GM21717 (cell line): Measurements from ENCODE around the gene MAJIN.
A peak's percentile ranks its signal among the peaks of the same experiment; 100 is the strongest.
"Not testable (repeated sequence)": the region's sequence is repeated elsewhere in the genome, so short reads cannot be mapped to it uniquely, and the experiment has no call there.

Experiments
- ATAC-seq: cut with Tn5 transposase; IDR thresholded peaks from one replicate; pipeline ENCODE4 v1.9.1; 2021; ENCODE audit warnings: mild to moderate bottlenecking, moderate library complexity; ENCODE audit not compliant: unreplicated experiment

The MAJIN gene

DNA sequence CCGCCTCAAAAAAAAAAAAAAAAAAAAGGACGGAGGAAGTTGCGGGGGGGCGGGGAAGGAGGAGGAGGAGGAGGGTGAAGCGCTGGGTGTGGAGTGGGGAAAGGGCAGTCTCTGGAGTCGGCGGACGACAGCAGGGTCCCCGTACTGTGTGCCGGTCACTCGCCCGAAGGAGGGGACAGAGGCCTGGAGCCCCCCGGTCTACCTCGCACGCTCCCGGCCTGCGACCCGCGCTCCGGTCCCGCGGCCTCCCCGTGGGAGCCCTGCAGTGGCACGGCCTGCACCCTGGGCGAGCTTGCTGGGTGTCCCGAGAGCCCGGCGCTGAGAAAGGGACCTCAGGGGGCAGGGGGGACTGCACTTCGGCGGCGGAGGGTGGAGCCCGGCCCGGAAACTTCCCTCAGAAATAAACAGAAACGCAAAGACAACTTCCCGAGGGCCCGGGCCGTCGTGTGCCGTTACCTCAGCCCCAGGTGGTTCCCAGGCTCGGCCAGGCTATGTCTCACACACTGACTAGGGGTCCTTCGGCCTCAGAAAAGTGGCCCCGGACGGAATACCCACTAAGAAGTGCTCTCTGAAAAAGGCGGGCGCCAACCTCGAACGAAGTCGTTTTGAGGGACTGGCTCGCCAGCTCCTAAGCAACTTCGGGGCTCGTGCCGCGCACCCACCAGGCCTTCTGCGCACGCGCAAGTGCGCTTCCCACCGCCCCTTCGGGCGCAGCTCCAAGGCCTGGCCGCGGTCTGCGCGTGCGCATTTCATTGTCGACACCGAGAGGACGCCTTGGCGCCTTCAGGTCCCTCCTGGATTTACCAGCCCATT lies at the start of gene MAJIN:
MAJIN (minus strand) TSS at position 688 of the 813 bp plus-strand sequence. CDS start 12,703 bp downstream, outside the sequence.
- no peak for ATAC-seq

DNA sequence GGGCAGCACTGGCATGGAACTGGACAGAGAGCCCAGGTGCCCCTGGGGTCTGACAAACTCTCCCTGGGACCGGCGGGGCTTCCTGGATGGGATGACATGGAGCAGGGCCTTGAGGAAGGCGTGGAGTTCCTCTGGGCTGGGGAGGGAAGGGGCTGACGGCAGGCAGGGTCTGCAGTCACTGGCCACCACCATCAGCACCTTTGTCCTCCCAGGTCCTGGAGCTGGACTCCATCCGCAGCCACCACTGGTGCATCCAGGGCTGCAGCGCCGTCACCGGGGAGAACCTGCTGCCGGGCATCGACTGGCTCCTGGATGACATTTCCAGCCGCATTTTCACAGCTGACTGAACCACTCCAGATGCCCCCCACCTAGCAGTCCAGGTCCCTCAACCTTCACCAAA lies 49.6 kb upstream of the MAJIN start:
- ATAC-seq: no peak

DNA sequence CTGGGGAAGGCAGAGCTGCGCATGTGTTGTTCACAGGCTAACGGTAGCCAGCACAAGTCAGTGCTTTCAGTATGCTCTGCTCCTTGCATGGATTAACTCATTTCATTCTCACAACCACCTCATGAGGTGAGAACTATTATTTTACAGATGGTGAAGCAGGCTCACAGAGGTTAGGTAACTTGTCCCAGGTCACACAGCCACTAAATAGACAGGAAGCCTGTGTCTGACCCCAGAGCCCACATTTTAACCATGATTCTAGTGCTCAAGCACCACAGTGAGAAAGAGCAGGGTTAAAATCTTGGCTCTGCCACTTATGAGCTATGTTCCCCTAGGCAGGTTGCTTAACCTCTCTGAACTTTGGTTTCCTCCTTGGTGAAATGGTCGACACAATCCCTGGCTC lies 49.1 kb upstream of the MAJIN start:
- ATAC-seq: no peak

- no peak for ATAC-seq
Observed at GRCh38 chr11:65019824-65020223, 47.9 kb upstream of the MAJIN start.

GRCh38 chr11:65017937-65018336 lies 46.0 kb upstream of the MAJIN start:
- ATAC-seq: no peak

DNA sequence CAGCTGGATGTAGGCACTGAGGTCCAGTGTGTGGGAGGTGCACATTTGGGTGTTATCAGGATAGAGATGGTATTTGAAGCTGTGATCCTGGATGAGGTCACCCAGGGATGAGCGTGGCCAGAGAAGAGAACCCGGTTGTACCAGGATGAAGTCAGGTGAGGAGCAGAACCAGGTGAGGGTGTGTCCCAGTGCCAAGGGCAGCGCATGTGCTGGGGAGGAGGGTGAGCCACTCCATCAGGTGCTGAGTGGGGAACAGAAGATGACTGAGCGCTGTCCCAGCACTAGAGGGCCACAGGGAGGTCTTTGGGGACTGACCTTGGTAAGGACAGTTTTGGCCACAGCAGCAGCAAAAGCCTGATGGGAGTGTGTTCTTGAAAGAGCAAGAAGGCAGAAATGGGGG lies 44.8 kb upstream of the MAJIN start:
- ATAC-seq: no peak

DNA sequence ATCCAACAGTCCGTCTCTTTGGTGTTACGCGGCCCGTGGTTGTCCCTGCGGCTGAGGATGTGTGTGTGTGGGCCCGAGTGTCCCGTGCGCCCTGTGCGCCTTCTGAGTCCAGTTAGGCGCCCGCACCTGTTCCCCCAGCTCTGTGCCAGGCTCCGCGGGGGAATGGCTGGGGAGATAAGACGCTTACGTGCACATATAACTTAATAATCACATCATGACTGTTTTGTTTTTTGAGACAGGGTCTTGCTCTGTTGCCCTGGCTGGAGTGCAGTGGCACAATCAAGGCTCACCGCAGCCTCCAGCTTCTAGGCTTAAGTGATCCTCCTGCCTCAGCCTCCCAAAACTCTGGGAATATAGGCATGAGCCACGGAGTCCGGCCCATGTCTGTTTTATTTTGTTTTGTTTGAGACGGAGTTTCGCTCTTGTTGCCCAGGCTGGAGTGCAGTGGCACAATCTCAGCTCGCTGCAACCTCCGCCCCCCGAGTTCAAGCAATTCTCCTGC lies 42.9 kb upstream of the MAJIN start:
- no peak for ATAC-seq

DNA sequence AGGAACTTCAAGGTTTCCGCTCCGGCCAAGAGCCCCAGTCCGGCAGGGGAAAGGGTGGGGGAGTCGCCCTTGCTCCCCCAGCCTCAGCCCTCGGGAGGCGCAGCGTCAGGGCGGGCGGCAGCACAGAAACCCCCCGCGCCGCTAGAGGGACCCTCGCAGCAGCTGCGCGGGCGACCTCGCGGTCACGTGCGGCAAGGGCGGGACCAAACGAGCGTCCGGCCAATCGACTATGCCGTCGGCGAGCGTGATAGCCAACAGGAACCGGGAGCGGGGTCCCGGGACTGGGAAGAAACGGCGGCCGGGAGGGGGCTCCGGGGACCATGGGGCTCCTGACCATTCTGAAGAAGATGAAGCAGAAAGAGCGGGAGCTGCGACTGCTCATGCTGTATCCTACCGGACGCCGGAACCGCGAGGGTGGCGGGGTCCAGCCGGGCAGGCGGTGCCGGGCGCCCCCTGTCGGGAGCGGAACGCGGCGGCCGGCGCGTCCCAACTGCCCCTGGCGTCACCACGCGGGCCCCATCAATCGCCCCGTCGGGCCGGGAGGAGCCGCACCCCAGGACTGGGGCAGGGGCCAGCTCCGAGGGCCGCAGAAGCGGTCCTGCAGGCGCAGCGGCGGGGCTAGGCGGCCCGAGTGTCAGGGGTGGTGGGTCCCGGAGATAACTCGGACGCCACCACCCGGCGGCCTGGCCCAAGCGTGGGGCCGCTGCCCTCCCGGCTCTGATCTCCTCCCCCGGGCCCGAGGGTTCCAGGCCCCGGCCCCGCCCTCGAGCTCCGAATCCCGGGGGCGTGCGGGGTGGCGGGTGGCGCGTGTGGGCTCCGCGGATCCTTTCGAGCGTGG lies 42.2 kb upstream of the MAJIN start, which contains the start of gene ARL2:
ARL2 (plus strand) TSS at position 273 of the 838 bp plus-strand sequence; CDS start at position 321, 48 bp downstream.
- ATAC-seq: peak; percentile 60

- peak; percentile 76 for ATAC-seq
Observed at GRCh38 chr11:65013130-65013887, 41.4 kb upstream of the MAJIN start.

GRCh38 chr11:65008873-65009272 lies 37.0 kb upstream of the MAJIN start:
- no peak for ATAC-seq

- no peak for ATAC-seq
Observed at GRCh38 chr11:65008016-65008415, 36.1 kb upstream of the MAJIN start.

- not testable (repeated sequence) for ATAC-seq
Observed at GRCh38 chr11:65003968-65004367, 32.1 kb upstream of the MAJIN start.

DNA sequence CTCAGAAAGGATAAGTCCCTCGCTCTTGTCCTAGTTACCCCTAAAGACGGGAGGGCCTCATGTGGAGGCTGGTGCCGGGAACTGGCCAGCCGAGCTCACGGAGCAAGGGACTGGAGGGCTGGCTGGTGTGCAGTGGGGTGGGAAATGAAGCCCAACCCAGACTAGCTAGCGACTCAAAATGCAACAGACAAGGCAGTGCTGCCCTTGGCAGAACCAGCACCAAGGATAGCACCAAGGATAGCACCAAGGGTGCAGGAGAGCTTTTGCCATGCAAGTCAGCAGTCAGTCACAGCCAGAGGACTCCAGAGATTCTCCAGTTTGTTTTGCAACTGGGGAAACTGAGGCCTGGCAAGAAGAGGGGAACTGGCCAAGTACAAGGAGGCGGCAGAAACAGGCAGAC lies 31.4 kb upstream of the MAJIN start:
- ATAC-seq: no peak

- ATAC-seq: no peak
Observed at GRCh38 chr11:65002706-65003105, 30.8 kb upstream of the MAJIN start.

- no peak for ATAC-seq
Observed at GRCh38 chr11:64999478-64999877, 27.6 kb upstream of the MAJIN start.

GRCh38 chr11:64998690-64999431 lies 27.0 kb upstream of the MAJIN start:
- ATAC-seq: no peak

DNA sequence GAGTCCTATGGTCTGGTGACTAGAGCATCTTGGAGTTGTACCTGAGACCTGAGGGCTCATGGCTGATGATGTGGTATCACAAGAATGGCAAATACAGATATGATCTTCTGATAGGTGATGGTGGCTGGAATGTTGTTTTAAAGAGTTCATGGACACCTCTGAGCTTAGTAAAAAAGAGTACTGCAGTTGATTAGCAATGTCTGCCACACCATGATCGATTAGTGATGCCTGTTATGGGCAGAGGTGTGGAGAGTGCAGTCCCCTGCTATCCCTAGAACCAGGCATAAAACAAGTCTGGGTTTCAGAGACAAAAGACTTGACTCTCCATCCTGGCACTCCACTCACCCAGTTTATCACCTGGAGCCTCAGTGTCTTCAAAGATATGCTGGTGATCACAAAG lies 26.2 kb upstream of the MAJIN start:
- ATAC-seq: no peak

- ATAC-seq: no peak
Observed at GRCh38 chr11:64996710-64997380, 24.9 kb upstream of the MAJIN start, which contains the start of gene BATF2. BATF2 (minus strand) TSS chr11:64996971; CDS start chr11:64996914, 57 bp downstream.

- no peak for ATAC-seq
Observed at GRCh38 chr11:64996327-64996709, 24.4 kb upstream of the MAJIN start.

- ATAC-seq: no peak
Observed at GRCh38 chr11:64994318-64994717, 22.4 kb upstream of the MAJIN start.
